Spleen (tissue), 11 donors: ENCODE measurements around the gene AGRN. TPM values are rescaled to one million over a fixed set of nuclear protein-coding genes. Genes with fewer than 3 reads are reported as not detected.

Source experiments
- DNase-seq: peaks from one replicate; pipeline ENCODE4 v3.0.0-alpha.2; 2020
- H3K27ac ChIP-seq, 8 donors: fragments of 200-600 bp; sonication (generic) in 7 of 8; 1 replicate in 4 of 8; 2 replicates in 4 of 8; pipeline versions ENCODE4 v1.5.0 to v1.8.0; 2016 to 2021; ENCODE audit warnings: inconsistent platforms in 4 of 8, mild to moderate bottlenecking in 4 of 8, moderate library complexity in 1 of 8
- H3K27me3 ChIP-seq, 7 donors: fragments of 200-600 bp; sonication (generic) in 6 of 7; replicated peaks in 1 of 7; 1 replicate in 4 of 7; 2 replicates in 3 of 7; pipeline versions ENCODE4 v1.5.0 to v1.8.0; 2016 to 2021; ENCODE audit warnings: inconsistent platforms in 3 of 7, mild to moderate bottlenecking in 1 of 7
- H3K36me3 ChIP-seq, 6 donors: fragments of 200-600 bp; sonication (generic) in 5 of 6; 1 replicate in 4 of 6; 2 replicates in 2 of 6; pipeline versions ENCODE4 v1.5.0 to v1.8.0; 2016 to 2021; ENCODE audit warnings: inconsistent platforms in 2 of 6
- H3K4me1 ChIP-seq, 6 donors: fragments of 200-600 bp; sonication (generic) in 5 of 6; 1 replicate in 3 of 6; 2 replicates in 3 of 6; pipeline versions ENCODE4 v1.5.0 to v1.8.0; 2016 to 2021; ENCODE audit warnings: inconsistent platforms in 3 of 6
- H3K4me3 ChIP-seq, 8 donors: fragments of 200-600 bp; sonication (generic) in 7 of 8; 1 replicate in 4 of 8; 2 replicates in 4 of 8; pipeline versions ENCODE4 v1.5.0 to v1.8.0; 2016 to 2021; ENCODE audit warnings: inconsistent platforms in 4 of 8, mild to moderate bottlenecking in 4 of 8, moderate library complexity in 2 of 8
- H3K9me3 ChIP-seq, 8 donors: fragments of 200-600 bp; sonication (generic) in 7 of 8; 1 replicate in 4 of 8; 2 replicates in 4 of 8; pipeline versions ENCODE4 v1.5.0 to v1.8.0; 2016 to 2021; ENCODE audit warnings: inconsistent platforms in 4 of 8
- POLR2A ChIP-seq, 3 donors: fragments of 450-650 bp; IDR thresholded peaks; one replicate each; pipeline ENCODE4 v1.5.1; 2017; ENCODE audit warnings: antibody characterized with exemption in 3 of 3, mild to moderate bottlenecking in 1 of 3
- POLR2AphosphoS5 ChIP-seq, 3 donors: sonication (generic); formaldehyde crosslinking; IDR thresholded peaks; one replicate each; pipeline ENCODE4 v1.5.1; 2017; ENCODE audit warnings: antibody characterized with exemption in 3 of 3
- WGBS, 5 donors: extraction: QIAGEN DNeasy Blood & Tissue Kit in 3 of 5; methylation state at CpG; one replicate each; pipeline versions ENCODE4 v1.1.5 to v1.1.7; 2013 to 2018; 5-methylcytosine and 5-hydroxymethylcytosine counted together
- intact Hi-C: fragments of 100-400 bp; cut with DNase I; formaldehyde crosslinking; loops from one replicate; pipeline ENCODE4 v1.15.0; 2023; ENCODE audit warnings: low total_unique reads
- polyA plus RNA-seq, 3 donors: library from polyadenylated mRNA; stranded (reverse); fragments of 200-250 nt; gene quantifications; one replicate each; pipeline ENCODE4 v1.2.1, GENCODE V29; 2013
- total RNA-seq, 7 donors: library from RNA; depleted of rRNA in 3 of 7; stranded (reverse); fragments of >200 nt in 3 of 7; fragmentation: NEBNext Ultra II Directional in 4 of 7; extraction: Animal tissue kit (Norgen Biotek cat#: 25700) in 4 of 7; gene quantifications; one replicate each; pipeline versions ENCODE4 v1.1.0 to v1.2.1, GENCODE V29; 2016 to 2021
- TF ChIP-seq, protein P1 (sequence below), 11 experiments: fragments of 200-600 bp in 7 of 11; fragments of 450-650 bp in 4 of 11; sonication (generic) in 4 of 11; IDR thresholded peaks in 8 of 11; conservative IDR thresholded peaks in 3 of 11; 1 replicate in 7 of 11; 2 replicates in 4 of 11; pipeline versions ENCODE4 v1.4.0 to v1.8.0; 2016 to 2021; ENCODE audit warnings: antibody characterized with exemption in 11 of 11, inconsistent platforms in 4 of 11, mild to moderate bottlenecking in 1 of 11
- donor health status: healthy with polysubstance abuse.
- donor health status: DM: no; HTN: no; CAD: no; lungs with moderate emphysema.
- donor health status: DM: no; HTN: no; CAD: no.
- donor health status: Bipolar disorder and iron deficiency.
- donor health status: healthy.
- donor health status: DM: no; HTN: no; CAD: no.
- donor health status: DM: yes; HTN: yes; CAD: no.

Gene AGRN
- total and polyA plus RNA-seq, 10 donors: 4.6 to 27.2 (median 14.5) TPM

DNA sequence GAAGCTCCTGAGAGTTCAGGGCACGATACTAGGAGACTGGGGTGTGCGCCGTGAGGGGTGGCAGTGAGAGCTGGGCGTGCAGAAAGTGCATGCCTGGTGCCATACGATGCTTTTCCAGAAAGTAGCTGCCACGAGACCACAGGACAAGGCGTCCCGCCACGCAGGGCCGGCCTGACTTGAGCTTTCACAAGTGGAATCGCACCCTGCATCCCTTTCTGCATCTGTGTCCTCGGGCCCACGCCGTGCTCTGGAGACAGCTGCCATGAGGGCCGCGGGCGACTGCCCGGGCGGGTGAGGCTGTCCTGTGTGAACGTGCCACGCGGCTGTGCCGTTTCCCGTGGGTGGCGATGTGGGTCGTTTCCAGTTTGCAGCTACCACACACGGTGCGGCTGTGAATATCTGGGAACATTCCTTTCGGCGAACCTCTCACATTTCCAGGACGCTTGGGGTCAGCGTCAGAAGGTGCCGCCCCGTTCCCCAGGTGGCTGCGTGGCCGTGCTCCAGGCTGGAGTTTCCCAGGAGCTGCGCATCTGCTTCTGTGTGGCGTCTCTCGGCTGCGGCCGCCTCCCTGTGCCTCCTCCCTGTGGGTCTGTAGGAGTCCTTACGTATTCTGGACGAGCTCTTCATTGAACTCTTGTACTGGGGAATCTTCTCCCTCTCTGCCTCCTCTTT, 37.0 kb upstream of the AGRN start:
- Histone ChIP-seq H3K27ac (no peak overlapping the region), H3K27me3 (peaks cover 0 to 87% (median 19%) of the 10 kb centered on the region in 7 donors), H3K4me3 (no peak overlapping the region), H3K36me3 (no peaks in the 10 kb centered on the region), H3K4me1 (peaks cover 0 to 9% (median 4%) of the 10 kb centered on the region in 6 donors), H3K9me3 (no peaks in the 10 kb centered on the region)
- TF ChIP-seq, protein P1, sequence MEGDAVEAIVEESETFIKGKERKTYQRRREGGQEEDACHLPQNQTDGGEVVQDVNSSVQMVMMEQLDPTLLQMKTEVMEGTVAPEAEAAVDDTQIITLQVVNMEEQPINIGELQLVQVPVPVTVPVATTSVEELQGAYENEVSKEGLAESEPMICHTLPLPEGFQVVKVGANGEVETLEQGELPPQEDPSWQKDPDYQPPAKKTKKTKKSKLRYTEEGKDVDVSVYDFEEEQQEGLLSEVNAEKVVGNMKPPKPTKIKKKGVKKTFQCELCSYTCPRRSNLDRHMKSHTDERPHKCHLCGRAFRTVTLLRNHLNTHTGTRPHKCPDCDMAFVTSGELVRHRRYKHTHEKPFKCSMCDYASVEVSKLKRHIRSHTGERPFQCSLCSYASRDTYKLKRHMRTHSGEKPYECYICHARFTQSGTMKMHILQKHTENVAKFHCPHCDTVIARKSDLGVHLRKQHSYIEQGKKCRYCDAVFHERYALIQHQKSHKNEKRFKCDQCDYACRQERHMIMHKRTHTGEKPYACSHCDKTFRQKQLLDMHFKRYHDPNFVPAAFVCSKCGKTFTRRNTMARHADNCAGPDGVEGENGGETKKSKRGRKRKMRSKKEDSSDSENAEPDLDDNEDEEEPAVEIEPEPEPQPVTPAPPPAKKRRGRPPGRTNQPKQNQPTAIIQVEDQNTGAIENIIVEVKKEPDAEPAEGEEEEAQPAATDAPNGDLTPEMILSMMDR (IDR thresholded peaks at IDR 0.05 in 8 of 11, conservative IDR thresholded peaks at IDR 0.05 in 3 of 11): no peak
- TF ChIP-seq POLR2AphosphoS5 (IDR thresholded peaks at IDR 0.05): no peak
- no peak for TF ChIP-seq POLR2A (IDR thresholded peaks at IDR 0.05)
- intact Hi-C loops: no loop called here
- no peak for DNase-seq
- WGBS, 5 donors: 81 to 84% (median 83%) methylated on average over 41 to 43 of the region's 43 CpGs

DNA sequence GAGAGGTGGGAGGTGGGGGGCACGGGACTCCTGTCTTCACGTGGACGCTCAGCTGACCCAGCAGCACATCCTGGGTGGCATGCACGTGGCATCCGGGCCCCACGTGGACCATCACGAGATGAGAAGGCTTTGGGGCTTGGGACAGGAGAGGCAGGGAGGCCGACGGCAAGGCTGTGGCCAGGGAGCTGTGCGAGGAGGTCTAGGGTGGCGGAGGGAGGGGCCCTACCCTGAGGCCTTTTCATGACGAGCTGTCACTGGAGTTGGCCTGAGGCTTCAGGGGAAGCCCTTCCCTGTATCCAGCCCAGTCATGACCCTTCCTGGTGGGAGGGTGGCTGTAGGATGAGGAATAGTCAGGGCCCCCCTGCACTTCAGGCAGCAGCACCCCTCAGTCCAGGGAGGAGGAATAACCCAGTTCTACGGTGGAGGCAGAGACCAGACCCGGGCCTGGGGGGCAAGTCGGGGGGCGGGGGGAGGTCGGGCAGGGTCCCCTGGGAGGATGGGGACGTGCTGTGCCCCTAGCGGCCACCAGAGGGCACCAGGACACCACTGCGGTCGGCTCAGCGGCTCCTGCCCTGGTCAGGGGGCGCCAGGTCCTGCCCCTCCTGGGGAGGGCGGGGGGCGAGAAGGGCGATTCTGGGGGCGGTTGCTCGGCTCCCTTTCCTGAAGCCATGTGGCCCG, 36.0 kb upstream of the AGRN start:
- intact Hi-C loops: no loop called here
- DNase-seq: peak; percentile 87

DNA sequence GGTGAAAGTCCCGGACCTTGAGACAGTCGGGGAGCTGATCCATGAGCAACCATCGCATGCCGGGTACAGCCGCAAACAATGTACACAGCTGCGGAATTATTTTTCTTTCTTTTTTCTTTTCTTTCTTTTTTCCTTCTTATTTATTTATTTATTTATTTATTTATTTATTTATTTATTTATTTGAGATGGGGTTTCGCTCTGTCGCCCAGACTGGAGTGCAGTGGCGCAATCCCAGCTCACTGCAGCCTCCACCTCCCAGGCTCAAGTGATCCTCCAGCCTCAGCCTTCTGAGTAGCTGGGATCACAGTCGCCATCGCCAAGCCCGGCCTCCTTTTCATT, 35.5 kb upstream of the AGRN start:
- peaks cover 0 to 73% (median 14%) of the 10 kb centered on the region in 7 donors for H3K27me3 ChIP-seq
- DNase-seq: no peak

More for the DNA sequence above, 36.0 kb upstream of the AGRN start:
- TF ChIP-seq POLR2AphosphoS5 (IDR thresholded peaks at IDR 0.05) (no peak), POLR2A (IDR thresholded peaks at IDR 0.05) (no peak)
- TF ChIP-seq, protein P1 (IDR thresholded peaks at IDR 0.05 in 8 of 11, conservative IDR thresholded peaks at IDR 0.05 in 3 of 11): peak; percentile 25 to 96 (median 88)
- H3K27ac ChIP-seq: no peak overlapping the region
- no peaks in the 10 kb centered on the region for H3K36me3 ChIP-seq
- H3K27me3 ChIP-seq: peaks cover 0 to 78% (median 14%) of the 10 kb centered on the region in 7 donors
- H3K4me3 ChIP-seq: peak overlapping the region in 1 of 8 donors; percentile 25
- H3K4me1 ChIP-seq: peaks cover 0 to 9% (median 4%) of the 10 kb centered on the region in 6 donors
- no peaks in the 10 kb centered on the region for H3K9me3 ChIP-seq
- 17 to 22% (median 18%) methylated on average over 21 to 29 of the region's 29 CpGs for whole genome bisulfite sequencing, 5 donors

More for the DNA sequence above, 35.5 kb upstream of the AGRN start:
- intact Hi-C loops: no loop called here
- 56 to 66% (median 62%) methylated on average over 12 of the region's 12 CpGs for WGBS, 5 donors
- TF ChIP-seq POLR2A (IDR thresholded peaks at IDR 0.05): no peak
- TF ChIP-seq, protein P1 (IDR thresholded peaks at IDR 0.05 in 8 of 11, conservative IDR thresholded peaks at IDR 0.05 in 3 of 11): peak in 4 of 11 experiments; percentile 7 to 34 (median 20)
- Histone ChIP-seq H3K4me1 (peaks cover 0 to 9% (median 4%) of the 10 kb centered on the region in 6 donors), H3K4me3 (peak overlapping the region in 1 of 8 donors; percentile 25), H3K9me3 (no peaks in the 10 kb centered on the region), H3K36me3 (no peaks in the 10 kb centered on the region), H3K27ac (no peak overlapping the region)
